DMS114 treated with DMSO at 0.1 percent for 48 hours (cell line): ENCODE measurements around the gene EHMT1.
"Not testable (repeated sequence)": the region's sequence is repeated elsewhere in the genome, so short reads cannot be mapped to it uniquely, and the experiment has no call there.

Experiments used
- DNase-seq: peaks from one replicate; lab custom pipeline; 2025; ENCODE audit not compliant: unreplicated experiment; lab: John Stamatoyannopoulos, UW

Gene EHMT1

GRCh38 chr9:137614631-137615386 is 4.0 kb upstream of the EHMT1 start:
- DNase-seq: no peak

GRCh38 chr9:137615387-137615871 is 3.4 kb upstream of the EHMT1 start:
- no peak for DNase-seq

GRCh38 chr9:137619240-137620047 is 639 bp downstream of the EHMT1 start:
- no peak for DNase-seq

GRCh38 chr9:137620048-137620405 is 1.2 kb downstream of the EHMT1 start:
- no peak for DNase-seq

GRCh38 chr9:137620581-137620980 is 1.8 kb downstream of the EHMT1 start:
- DNase-seq: no peak

- DNase-seq: peak; percentile 12
These were observed 2.4 kb downstream of the EHMT1 start for GRCh38 chr9:137621131-137621757.

- DNase-seq: not testable (repeated sequence)
These were observed 3.4 kb downstream of the EHMT1 start for GRCh38 chr9:137622211-137622610.

- no peak for DNase-seq
These were observed 7.7 kb downstream of the EHMT1 start for GRCh38 chr9:137626464-137626863.

GRCh38 chr9:137627406-137627805 is 8.6 kb downstream of the EHMT1 start:
- not testable (repeated sequence) for DNase-seq

- DNase-seq: no peak
These were observed 11.3 kb downstream of the EHMT1 start for GRCh38 chr9:137630126-137630525.

- no peak for DNase-seq
These were observed 11.9 kb downstream of the EHMT1 start for GRCh38 chr9:137630679-137631078.

- DNase-seq: no peak
These were observed 12.8 kb downstream of the EHMT1 start for GRCh38 chr9:137631345-137632229.

GRCh38 chr9:137632230-137633161 is 13.7 kb downstream of the EHMT1 start:
- no peak for DNase-seq

- DNase-seq: no peak
These were observed 15.2 kb downstream of the EHMT1 start for GRCh38 chr9:137634016-137634415.

GRCh38 chr9:137638680-137639079 is 19.9 kb downstream of the EHMT1 start:
- no peak for DNase-seq

- DNase-seq: no peak
These were observed 20.7 kb downstream of the EHMT1 start for GRCh38 chr9:137639303-137640051.

GRCh38 chr9:137640862-137641261 is 22.1 kb downstream of the EHMT1 start:
- DNase-seq: no peak

- DNase-seq: no peak
These were observed 23.4 kb downstream of the EHMT1 start for GRCh38 chr9:137642118-137642601.

- DNase-seq: no peak
These were observed 24.1 kb downstream of the EHMT1 start for GRCh38 chr9:137642892-137643291.
